ENCODE measurements around the gene CPNE9.

Gene CPNE9

GRCh38 chr3:9715764-9716437 is 12.3 kb downstream of the CPNE9 start:
- no peak for DNase-seq (ENCODE audit: insufficient read length, low spot score)

DNA sequence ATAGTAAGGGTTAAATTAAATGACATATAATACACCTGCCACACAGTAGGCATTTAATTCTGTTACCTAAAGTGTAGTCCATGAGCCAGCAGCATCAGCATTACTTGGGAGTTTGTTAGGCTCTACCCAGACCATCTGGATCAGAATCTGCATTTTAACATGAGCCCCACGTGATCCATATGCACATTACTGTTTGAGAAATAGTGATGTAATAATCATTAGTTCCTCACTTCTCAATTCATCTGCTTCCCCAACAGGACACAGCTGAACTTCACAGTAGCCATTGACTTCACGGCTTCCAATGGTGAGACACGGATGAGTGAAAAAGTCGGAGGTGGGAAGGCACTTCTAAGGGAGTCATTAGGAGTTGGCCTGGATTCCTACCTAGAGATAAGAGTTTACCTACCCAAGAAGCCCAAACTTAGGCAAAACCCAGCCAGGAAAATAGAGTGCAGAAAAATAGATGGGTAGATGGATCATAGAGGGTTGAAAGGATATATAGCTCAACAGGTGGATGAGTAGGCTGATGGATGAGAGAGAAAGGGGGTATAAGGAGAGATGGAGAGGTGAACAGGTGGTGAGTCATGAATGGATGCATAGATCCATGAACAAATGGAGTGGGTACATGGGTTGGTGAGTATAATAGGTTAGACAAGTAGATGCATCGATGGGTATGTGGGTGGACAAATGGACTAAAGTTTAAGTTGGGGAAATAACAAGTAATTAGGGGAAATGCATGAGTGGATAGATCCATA is 13.3 kb downstream of the CPNE9 start:
- FAIRE-seq (no peak), DNase-seq (ENCODE audit: insufficient read length, low spot score) (no peak)

More at GRCh38 chr3:9715764-9716437, 12.3 kb downstream of the CPNE9 start:
- no peak for FAIRE-seq

- no peak for FAIRE-seq
- DNase-seq (ENCODE audit: insufficient read length, low spot score), result no peak
These were observed 13.9 kb downstream of the CPNE9 start for GRCh38 chr3:9717563-9717962.

DNA sequence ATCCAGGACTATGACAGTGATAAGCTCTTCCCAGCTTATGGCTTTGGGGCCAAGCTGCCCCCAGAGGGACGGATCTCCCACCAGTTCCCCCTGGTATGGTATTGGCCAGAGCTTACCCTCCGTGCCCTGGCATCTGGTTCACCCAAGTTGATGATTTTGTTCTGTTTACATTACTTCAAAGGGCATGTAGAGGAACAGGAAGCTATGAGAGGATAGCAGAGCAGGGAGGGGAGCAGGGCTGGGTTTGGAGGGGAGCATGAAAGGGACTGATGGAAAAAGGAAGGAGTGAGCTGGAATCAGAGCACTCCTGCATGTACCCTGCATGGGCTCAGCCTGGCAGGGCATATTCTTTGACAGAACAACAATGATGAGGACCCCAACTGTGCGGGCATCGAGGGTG is 14.5 kb downstream of the CPNE9 start:
- FAIRE-seq, result no peak
- DNase-seq (ENCODE audit: insufficient read length, low spot score), result no peak

DNA sequence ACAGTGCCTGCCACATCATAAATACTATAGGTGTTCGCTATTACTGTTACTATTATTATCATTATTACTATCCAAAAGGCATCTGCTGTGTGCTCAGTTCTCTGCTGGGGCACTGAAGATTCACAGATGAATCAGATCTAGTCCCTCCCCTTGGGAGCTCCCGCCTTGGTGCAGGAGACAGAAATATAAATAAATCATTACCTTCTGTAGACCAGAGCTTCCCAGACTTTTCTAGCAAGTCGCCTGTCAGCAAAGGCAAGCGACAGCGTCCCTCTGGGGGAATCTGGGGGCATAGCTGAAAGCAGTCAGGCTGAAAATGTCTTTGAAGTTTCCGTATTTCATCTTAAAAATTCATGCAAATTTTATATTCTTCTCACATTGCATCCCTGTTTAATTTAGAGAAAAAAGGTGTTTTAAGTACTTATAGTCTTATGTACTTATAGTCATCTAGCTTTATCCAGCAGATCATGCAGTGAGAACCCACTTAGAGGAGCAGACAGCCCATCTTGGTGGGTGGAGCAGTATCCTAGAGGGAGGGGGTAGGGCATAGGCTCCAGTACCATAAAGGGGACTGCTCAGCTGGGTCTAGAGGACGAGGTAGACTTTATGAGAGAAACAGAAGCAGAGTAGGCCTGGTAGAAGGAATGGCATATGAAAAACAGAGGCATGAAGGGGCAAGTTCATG is 17.5 kb downstream of the CPNE9 start:
- FAIRE-seq (no peak), DNase-seq (ENCODE audit: insufficient read length, low spot score) (no peak)

GRCh38 chr3:9721700-9722060 is 18.0 kb downstream of the CPNE9 start:
- DNase-seq (ENCODE audit: insufficient read length, low spot score), result no peak
- FAIRE-seq, result no peak

GRCh38 chr3:9725775-9726515 is 22.3 kb downstream of the CPNE9 start:
- DNase-seq (ENCODE audit: insufficient read length, low spot score) (no peak), FAIRE-seq (no peak)

DNA sequence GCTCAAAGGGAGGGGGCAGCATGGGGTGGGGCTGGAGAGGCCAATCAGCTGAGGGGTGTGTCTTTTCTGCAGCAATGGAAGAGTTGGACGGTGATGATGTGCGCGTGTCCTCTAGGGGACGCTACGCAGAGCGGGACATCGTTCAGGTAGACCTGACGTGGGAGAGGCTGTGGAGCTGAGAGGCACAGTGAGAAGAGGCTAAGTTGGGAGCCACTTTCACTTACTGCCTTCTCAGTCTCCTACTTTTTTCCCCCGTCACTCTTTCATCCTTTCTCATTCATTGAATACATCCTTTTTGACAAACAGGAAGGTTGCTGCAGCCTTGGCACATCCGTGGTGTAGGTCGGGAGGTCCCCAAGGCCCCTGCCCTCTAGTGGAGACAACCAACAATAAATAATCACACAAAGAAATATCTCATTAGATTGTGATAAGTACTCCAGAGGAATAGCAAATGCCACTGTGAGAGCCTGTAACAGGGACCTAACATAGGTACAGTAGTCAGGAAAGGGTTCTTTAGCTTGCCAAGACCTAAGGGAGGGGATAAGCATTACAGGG is 23.5 kb downstream of the CPNE9 start:
- DNase-seq (ENCODE audit: insufficient read length, low spot score), result no peak
- no peak for FAIRE-seq

- no peak for FAIRE-seq
- DNase-seq (ENCODE audit: insufficient read length, low spot score), result no peak
These were observed 24.1 kb downstream of the CPNE9 start for GRCh38 chr3:9727743-9728142.

- no peak for FAIRE-seq
- DNase-seq (ENCODE audit: insufficient read length, low spot score), result no peak
These were observed 25.8 kb downstream of the CPNE9 start for GRCh38 chr3:9729419-9729818.

- FAIRE-seq, result no peak
- DNase-seq (ENCODE audit: insufficient read length, low spot score), result no peak
These were observed 27.1 kb downstream of the CPNE9 start for GRCh38 chr3:9730657-9731205.

DNA sequence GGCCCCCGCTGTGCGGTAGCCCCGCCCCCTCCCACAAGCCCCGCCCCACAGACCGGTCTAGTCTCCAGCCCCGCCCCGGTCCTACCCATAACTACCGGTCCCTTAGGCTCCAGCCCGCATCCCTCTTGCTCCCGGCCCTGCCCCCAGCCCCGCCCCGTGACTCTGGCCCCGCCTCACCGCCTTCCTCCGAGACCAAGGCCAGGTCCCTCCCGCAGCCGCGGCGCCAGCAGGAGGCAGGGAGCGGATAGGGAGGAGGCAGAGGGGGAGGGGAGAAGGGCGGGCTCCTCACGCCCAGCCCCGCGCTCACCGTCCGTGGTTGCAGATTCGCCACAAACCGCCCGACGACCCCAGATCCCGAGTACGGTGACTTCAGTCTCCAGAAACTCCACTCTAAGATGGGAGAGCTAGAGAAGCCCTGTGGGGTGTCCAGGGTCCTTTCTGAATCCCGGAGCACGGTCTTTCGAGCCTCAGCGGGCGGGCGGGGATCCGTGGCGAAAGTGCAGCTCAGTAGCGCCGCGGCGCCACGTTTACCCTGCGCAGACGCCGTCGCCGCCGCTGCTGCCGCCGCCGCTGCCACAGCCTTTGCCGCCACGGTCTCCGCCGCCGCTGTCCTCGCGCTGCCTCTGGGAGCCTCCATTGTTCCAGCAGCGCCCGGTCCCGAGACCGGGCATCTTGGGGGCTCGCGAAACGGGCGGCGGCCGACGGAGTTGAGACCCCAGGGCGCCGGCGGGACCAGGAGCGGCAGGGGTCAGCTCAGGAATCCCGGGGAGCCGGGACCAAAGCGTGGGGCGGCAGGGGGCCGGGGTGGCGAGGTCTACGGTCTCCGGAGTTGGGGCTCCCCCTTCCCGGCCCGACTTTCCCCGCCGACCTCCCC is 27.8 kb downstream of the CPNE9 start, which contains the start of gene BRPF1:
Gene BRPF1 (plus strand): TSS at position 530 of the 874 bp plus-strand sequence. CDS start 2,406 bp downstream, outside the sequence.
- FAIRE-seq, result peak; percentile 87
- peak; percentile 97 for DNase-seq (ENCODE audit: insufficient read length, low spot score)

DNA sequence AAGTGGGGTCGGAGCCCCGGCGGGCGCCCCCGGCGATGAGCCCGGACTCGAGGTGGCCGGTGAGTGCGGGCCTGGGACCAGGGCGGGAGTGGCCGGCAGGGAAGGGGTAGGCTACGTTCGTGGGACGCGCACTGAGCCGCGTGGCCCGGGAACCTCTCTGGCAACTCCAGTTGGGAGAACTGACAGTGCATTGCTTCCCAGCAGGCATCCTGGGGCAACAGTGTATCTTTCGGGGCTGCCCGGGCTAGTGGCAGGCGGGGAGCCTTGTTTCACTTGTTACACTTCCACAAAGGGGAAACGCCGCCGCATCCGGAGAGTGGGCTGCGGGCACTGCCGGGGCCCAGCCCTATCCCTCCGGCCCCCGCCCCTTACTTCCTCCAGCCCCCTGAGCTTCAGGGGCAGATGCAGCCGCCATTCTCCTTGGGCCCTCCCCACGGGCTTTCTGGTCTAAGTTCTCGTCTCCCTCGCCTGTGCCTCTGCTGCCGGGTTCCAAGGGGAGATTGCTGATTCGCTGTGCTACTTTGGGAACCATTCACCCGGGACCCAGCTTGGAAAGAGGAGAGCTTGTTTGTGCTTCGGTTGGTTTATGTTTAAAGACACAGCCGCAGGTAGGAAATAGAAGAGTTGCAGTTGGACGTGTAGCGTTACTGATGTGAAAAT is 28.6 kb downstream of the CPNE9 start:
- no peak for FAIRE-seq
- DNase-seq (ENCODE audit: insufficient read length, low spot score), result no peak

DNA sequence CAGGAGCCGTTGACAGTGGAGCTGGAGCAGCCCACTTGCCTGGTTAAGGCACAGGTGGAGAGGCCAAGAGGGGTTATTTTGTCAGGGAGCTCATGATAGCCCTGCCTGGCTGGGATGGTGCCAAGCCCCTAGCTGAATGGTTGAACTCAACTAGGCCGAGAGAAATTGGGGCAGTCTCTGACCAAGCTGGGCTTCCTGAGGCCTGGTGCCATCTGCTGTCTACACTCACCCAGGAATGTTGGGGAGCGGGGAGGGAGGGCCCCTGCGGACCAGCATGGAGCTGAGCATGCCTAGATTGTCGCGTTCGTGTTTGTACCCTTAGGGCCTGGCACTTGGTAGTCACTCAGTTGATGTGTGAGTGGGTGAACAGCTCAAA is 29.1 kb downstream of the CPNE9 start:
- no peak for DNase-seq (ENCODE audit: insufficient read length, low spot score)
- FAIRE-seq, result no peak

DNA sequence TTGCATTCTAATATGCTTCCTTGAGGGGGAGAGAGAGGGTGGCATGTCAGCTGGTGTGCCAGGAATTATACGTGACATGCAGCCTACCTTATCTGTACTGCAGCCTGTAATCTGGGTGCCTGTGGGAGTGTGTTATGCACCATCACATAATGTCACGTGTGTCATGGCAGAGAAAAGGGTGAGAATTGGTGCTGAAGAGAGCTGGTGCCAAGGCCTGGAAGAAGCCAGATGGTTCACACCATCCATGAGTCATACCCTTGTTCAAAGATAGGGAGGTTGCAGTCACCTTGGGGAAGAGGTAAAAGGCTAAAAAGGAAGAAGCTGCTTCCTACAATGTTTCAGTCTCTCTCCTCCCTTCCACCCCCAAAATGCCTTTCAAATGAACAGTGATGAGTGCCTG is 33.2 kb downstream of the CPNE9 start:
- FAIRE-seq, result no peak
- DNase-seq (ENCODE audit: insufficient read length, low spot score), result no peak

GRCh38 chr3:9739181-9739580 is 35.5 kb downstream of the CPNE9 start:
- FAIRE-seq (no peak), DNase-seq (ENCODE audit: insufficient read length, low spot score) (no peak)

DNA sequence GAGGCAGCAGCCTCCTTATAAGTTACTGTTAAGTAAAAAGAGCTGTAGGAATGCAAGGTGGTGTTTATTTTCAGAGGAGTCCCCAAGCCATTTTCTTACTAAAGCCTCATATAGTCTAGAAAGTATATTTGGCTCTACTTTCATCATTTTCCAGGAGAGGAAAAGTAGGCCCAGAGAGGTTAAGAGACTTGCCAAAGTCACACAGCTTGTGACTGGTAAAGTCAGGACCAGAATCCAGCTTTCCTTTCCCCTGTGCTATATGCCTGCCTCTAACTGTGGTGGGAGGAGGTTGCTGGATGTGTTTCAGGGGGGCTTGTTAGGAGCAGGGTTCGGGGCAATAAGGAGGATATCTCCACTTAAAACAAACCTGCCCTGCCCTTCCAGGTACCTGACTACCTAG is 38.9 kb downstream of the CPNE9 start:
- no peak for FAIRE-seq

GRCh38 chr3:9743548-9743947 is 39.9 kb downstream of the CPNE9 start:
- no peak for FAIRE-seq

More for the DNA sequence above, 38.9 kb downstream of the CPNE9 start:
- DNase-seq (ENCODE audit: insufficient read length, low spot score), result no peak

GRCh38 chr3:9744162-9744561 is 40.5 kb downstream of the CPNE9 start:
- FAIRE-seq, result no peak
- no peak for DNase-seq (ENCODE audit: insufficient read length, low spot score)

More at GRCh38 chr3:9743548-9743947, 39.9 kb downstream of the CPNE9 start:
- no peak for DNase-seq (ENCODE audit: insufficient read length, low spot score)

Measured in GM19239 (cell line).